HepG2 (cell line): Measurements from ENCODE around the gene FOXD1.

Source experiments
- EP300 ChIP-seq, 3 experiments: sonication (generic) in 1 of 3; formaldehyde crosslinking in 1 of 3; IDR thresholded peaks; 2 replicates each; pipeline versions ENCODE4 v1.5.1 to v1.6.1; 2011 to 2020; ENCODE audit warnings: low read depth in 2 of 3, low read length in 2 of 3, borderline replicate concordance in 1 of 3, improper control_type of control experiment in 1 of 3, mild to moderate bottlenecking in 1 of 3, missing genetic modification reagents in 1 of 3, moderate library complexity in 1 of 3
- POLR2A ChIP-seq, 2 experiments: IDR thresholded peaks; 2 replicates each; pipeline ENCODE4 v1.6.1; 2011; ENCODE audit warnings: low read depth in 2 of 2, low read length in 2 of 2, mild to moderate bottlenecking in 1 of 2, moderate library complexity in 1 of 2; ENCODE audit not compliant: insufficient read depth in 1 of 2

DNA sequence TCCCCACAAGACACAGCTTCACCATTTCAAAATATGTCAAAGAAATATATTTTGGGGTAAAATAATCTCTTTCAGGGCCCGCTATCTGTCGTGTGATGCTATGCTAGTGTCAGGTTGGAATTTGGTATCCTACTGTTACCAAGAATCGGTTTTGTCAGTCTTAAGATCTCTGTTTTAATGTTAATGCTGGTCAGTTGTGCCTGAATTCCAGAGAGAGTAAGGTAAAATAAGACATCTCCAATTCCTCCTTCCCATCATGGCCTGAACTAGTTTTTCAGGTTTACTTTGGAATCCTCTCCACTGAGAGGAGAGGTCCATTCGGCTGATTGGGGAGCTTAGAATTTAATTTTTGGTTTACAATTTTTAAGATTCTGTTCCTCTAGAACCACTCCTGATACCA lies 39.2 kb upstream of the FOXD1 start:
- TF ChIP-seq EP300 (IDR thresholded peaks at IDR 0.05; ENCODE audit: low read depth in 2 of 2, low read length in 2 of 2) = no peak
- TF ChIP-seq EP300 (CRISPR knock-in tag; IDR thresholded peaks at IDR 0.05; ENCODE audit: borderline replicate concordance) = no peak
- TF ChIP-seq POLR2A (IDR thresholded peaks at IDR 0.05; ENCODE audit: insufficient read depth in 1 of 2, low read depth in 2 of 2, low read length in 2 of 2) = no peak
